Measurements from ENCODE around the gene PNCK. TPM values are rescaled to one million over a fixed set of nuclear protein-coding genes. Genes with fewer than 3 reads are reported as not detected.

Gene PNCK
- total and polyA plus RNA-seq, 2 of the 13 experiments (the other 11 are each of a cell fraction or from before 2014, with no cell fraction given): 33.1 TPM; not detected in 1

DNA sequence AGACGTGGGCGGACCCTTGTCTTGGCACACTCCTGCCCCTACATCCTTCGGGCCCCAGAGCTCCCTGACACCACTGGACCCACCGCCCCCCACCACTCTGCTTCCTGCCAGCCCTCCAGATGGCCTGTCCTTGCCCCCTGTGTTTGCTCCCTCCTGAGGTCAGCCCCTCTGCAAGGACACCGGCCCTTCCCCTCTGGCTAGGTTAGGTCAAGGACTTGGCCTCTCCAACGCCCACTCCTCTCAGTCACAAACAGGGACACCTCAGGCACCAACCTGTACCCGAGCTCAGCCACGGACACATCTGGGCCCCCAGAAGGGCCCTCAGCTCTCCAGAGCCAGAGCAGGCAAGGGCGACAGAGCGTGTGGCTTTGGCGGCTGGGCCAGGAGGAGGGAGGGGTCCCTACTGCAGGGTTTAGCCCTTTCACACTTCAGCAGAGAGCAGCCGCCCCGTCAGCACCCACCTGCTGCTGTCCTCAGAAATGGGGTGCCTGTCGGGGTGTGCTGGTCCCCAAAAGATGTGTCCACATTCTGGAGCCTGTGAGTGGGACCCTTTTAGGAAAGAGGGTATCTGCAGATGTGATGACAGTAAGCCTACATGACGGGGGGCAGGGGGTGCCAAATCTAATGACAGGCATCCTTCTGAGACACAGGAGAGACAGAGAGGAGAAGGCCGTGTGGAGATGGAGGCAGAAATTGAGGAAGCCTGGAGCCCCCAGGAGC lies 50.1 kb downstream of the PNCK start (continued):
- TF ChIP-seq, protein P1, sequence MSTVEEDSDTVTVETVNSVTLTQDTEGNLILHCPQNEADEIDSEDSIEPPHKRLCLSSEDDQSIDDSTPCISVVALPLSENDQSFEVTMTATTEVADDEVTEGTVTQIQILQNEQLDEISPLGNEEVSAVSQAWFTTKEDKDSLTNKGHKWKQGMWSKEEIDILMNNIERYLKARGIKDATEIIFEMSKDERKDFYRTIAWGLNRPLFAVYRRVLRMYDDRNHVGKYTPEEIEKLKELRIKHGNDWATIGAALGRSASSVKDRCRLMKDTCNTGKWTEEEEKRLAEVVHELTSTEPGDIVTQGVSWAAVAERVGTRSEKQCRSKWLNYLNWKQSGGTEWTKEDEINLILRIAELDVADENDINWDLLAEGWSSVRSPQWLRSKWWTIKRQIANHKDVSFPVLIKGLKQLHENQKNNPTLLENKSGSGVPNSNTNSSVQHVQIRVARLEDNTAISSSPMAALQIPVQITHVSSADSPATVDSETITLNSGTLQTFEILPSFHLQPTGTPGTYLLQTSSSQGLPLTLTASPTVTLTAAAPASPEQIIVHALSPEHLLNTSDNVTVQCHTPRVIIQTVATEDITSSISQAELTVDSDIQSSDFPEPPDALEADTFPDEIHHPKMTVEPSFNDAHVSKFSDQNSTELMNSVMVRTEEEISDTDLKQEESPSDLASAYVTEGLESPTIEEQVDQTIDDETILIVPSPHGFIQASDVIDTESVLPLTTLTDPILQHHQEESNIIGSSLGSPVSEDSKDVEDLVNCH (CRISPR knock-in tag; IDR thresholded peaks at IDR 0.05): no peak
- no peak for TF ChIP-seq ZNF75D (CRISPR knock-in tag; IDR thresholded peaks at IDR 0.05; ENCODE audit: borderline replicate concordance)

DNA sequence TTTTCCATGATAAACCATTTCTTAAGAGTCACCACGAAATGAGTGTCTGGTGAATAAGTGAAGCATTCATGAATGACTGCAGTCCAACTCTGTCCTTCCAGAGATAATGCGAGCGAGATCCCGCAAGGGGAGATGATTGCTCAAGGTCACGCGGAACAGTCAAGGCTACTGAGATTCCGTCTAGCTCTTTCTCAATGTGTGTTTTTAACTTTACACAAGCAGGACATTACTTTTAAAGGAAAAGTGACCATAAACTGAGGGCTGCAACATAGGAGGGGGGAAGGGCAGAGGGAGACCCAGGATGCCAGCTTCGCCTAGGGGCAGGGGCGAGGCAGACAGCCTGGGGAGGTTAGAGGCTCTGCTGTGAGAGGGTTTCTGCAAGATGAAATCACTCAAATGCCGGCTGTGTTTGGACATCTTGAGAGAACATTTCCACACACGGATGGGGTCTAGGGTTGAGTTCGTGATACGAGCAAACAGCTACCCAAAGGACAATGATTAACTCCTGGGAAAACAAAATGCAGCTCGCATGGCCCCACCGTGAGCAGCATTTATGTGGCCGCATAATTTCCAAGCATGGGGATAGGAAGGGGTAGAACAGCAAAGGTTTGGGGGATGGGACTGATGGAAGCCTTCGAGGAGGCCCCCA lies 50.8 kb downstream of the PNCK start:
- intact Hi-C loops (cut with micrococcal nuclease; ENCODE audit: unreplicated experiment): loop anchor here (1.0 to 2.0 kb wide), 3 partner anchors 12 to 22 kb away; no protein-coding TSS in a partner anchor
- ChIA-PET POLR2A (interaction anchor here (1.0 to 11.8 kb wide), 10 partner anchors 9 to 152 kb away, joined by 3 to 596 read pairs (median 6); partner anchors contain the start of genes CCNQ, DUSP9 and HAUS7), CTCF (ENCODE audit: low intra/inter-chr PET ratio, low total read pairs) (no interaction called here)
- Histone ChIP-seq H3K9me3 (ENCODE audit: low read length) (no peaks in the 10 kb centered on the region), H3K79me2 (ENCODE audit: insufficient read depth, low read length) (peaks cover 22% of the 10 kb centered on the region), H2AFZ (ENCODE audit: low read length) (no peak overlapping the region), H3K4me1 (ENCODE audit: insufficient read depth, low read length) (peaks cover 68% of the 10 kb centered on the region), H3K4me3 (replicated peaks in 1 of 3; ENCODE audit: insufficient read depth in 1 of 3, low read depth in 2 of 3, low read length in 3 of 3) (peak overlapping the region; percentile 45 to 77 (median 69); a peak in 5 of 6 replicates), H3K9ac (ENCODE audit: insufficient read depth, low read depth, low read length) (peak overlapping the region; percentile 95), H3K36me3 (replicated peaks in 1 of 2; ENCODE audit: control insufficient read depth in 1 of 2, insufficient read depth in 2 of 2, low read length in 2 of 2) (no peaks in the 10 kb centered on the region), H3K27ac (ENCODE audit: extremely low read length, insufficient read depth, low read length) (peak overlapping the region; percentile 100), H3K4me2 (ENCODE audit: low read depth, low read length) (peak overlapping the region; percentile 91), H3K27me3 (ENCODE audit: control insufficient read depth in 1 of 2, insufficient read depth in 2 of 2, low read length in 2 of 2) (no peaks in the 10 kb centered on the region), H4K20me1 (ENCODE audit: insufficient read depth, low read length) (no peaks in the 10 kb centered on the region)
- in situ Hi-C loops (cut with HindIII; ENCODE audit: extremely low pct_ligation_motif_present, low pct_unique_long_range_greater_than_20kb): no loop called here
- peak; percentile 88 for DNase-seq (ENCODE audit: low spot score)
- peak; percentile 48 for ATAC-seq
- no TSS peak for BruUV-seq (replicated peaks)
- WGBS (ENCODE audit: low lambda C conversion rate): under 1% methylated on average over 13 of the region's 17 CpGs
- peak; percentile 99 for FAIRE-seq
- TF ChIP-seq CEBPG (CRISPR knock-in tag; IDR thresholded peaks at IDR 0.05): peak; percentile 45; the same call in 1 of the 2 replicates
- TF ChIP-seq FOXO1 (CRISPR knock-in tag; IDR thresholded peaks at IDR 0.05): 0 out of 2 replicates have a peak, but pooled peaks have one; percentile 13
- TF ChIP-seq NCOA2 (CRISPR knock-in tag; IDR thresholded peaks at IDR 0.05): peak; percentile 20; the same call in 1 of the 2 replicates
- TF ChIP-seq, protein P2, sequence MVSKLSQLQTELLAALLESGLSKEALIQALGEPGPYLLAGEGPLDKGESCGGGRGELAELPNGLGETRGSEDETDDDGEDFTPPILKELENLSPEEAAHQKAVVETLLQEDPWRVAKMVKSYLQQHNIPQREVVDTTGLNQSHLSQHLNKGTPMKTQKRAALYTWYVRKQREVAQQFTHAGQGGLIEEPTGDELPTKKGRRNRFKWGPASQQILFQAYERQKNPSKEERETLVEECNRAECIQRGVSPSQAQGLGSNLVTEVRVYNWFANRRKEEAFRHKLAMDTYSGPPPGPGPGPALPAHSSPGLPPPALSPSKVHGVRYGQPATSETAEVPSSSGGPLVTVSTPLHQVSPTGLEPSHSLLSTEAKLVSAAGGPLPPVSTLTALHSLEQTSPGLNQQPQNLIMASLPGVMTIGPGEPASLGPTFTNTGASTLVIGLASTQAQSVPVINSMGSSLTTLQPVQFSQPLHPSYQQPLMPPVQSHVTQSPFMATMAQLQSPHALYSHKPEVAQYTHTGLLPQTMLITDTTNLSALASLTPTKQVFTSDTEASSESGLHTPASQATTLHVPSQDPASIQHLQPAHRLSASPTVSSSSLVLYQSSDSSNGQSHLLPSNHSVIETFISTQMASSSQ (IDR thresholded peaks at IDR 0.05; ENCODE audit: low read depth): peak; percentile 78; the same call in 1 of the 2 replicates
- TF ChIP-seq, protein P2 (CRISPR knock-in tag; IDR thresholded peaks at IDR 0.05; ENCODE audit: borderline replicate concordance): no peak; the same call in 1 of the 2 replicates
- peak; percentile 5; the same call in 1 of the 2 replicates for TF ChIP-seq RARA (CRISPR knock-in tag; IDR thresholded peaks at IDR 0.05)
- TF ChIP-seq MED1 (CRISPR knock-in tag; IDR thresholded peaks at IDR 0.05): peak; percentile 35
- TF ChIP-seq ZNF282 (IDR thresholded peaks at IDR 0.05; ENCODE audit: partially characterized antibody): no peak
- TF ChIP-seq GPN1 (CRISPR knock-in tag; IDR thresholded peaks at IDR 0.05; ENCODE audit: borderline replicate concordance): no peak
- TF ChIP-seq, protein P3, sequence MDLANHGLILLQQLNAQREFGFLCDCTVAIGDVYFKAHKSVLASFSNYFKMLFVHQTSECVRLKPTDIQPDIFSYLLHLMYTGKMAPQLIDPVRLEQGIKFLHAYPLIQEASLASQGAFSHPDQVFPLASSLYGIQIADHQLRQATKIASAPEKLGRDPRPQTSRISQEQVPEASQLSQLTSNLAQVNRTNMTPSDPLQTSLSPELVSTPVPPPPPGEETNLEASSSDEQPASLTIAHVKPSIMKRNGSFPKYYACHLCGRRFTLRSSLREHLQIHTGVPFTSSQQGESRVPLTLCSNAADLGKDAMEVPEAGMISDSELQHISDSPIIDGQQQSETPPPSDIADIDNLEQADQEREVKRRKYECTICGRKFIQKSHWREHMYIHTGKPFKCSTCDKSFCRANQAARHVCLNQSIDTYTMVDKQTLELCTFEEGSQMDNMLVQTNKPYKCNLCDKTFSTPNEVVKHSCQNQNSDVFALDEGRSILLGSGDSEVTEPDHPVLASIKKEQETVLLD (CRISPR knock-in tag; IDR thresholded peaks at IDR 0.05; ENCODE audit: low read depth): 0 out of 2 replicates have a peak, but pooled peaks have one; percentile 8
- no peak for TF ChIP-seq ZNF260 (CRISPR knock-in tag; IDR thresholded peaks at IDR 0.05; ENCODE audit: borderline replicate concordance, low read depth)

All from HepG2 (cell line).